HepG2 (cell line): ENCODE data around the gene BRAP. TPM values are rescaled to one million over a fixed set of nuclear protein-coding genes. Genes with fewer than 3 reads are reported as not detected.
A peak's percentile ranks its signal among the peaks of the same experiment; 100 is the strongest.
"Not testable (repeated sequence)": the region's sequence is repeated elsewhere in the genome, so short reads cannot be mapped to it uniquely, and the experiment has no call there.

ENCODE experiments used
- ATAC-seq: fragments of 200-7000 bp; cut with Tn5 transposase; 3 replicates; pipeline ENCODE4 v1.9.1; 2020; ENCODE audit warnings: mild to moderate bottlenecking, moderate library complexity
- BruUV-seq: library from RNA; stranded (reverse); fragments of 400-500 nt; replicated peaks from 2 replicates; lab custom pipeline; 2021; lab: Mats Ljungman, UMichigan
- CTCF ChIA-PET: fragments of 300-600 bp; formaldehyde crosslinking; extraction: SDS; loops from one replicate; lab custom pipeline; 2021; ENCODE audit warnings: low total read pairs, inconsistent platforms, low intra/inter-chr PET ratio; lab: Yijun Ruan, JAX
- POLR2A ChIA-PET: fragments of 350-600 bp; sonication (Branson Sonifier 250); formaldehyde crosslinking; loops from one replicate; lab custom pipeline; 2020; ENCODE audit warnings: antibody characterized with exemption, inconsistent platforms; lab: Yijun Ruan, JAX
- DNase-seq: peaks from one replicate; pipeline ENCODE4 v3.0.0-alpha.2; 2015; ENCODE audit warnings: low spot score
- FAIRE-seq: peaks from 3 replicates; lab custom pipeline; 2011; peaks lifted over from hg19 to GRCh38; lab: Jason Lieb, UNC
- H2AFZ ChIP-seq: one replicate; pipeline ENCODE4 v1.6.1; 2011; ENCODE audit warnings: low read length, inconsistent platforms
- H3K27ac ChIP-seq: fragments of 300-600 bp; 3 replicates; pipeline ENCODE4 v1.8.0; 2011; ENCODE audit warnings: mixed run types, mild to moderate bottlenecking, mixed read lengths, low read length, inconsistent platforms; ENCODE audit not compliant: insufficient read depth; ENCODE audit errors: extremely low read length
- H3K27me3 ChIP-seq, 2 experiments: fragments of 200-600 bp in 1 of 2; 2 replicates in 1 of 2; 3 replicates in 1 of 2; pipeline versions ENCODE4 v1.6.0 to v1.8.0; 2011; ENCODE audit warnings: low read length in 2 of 2, mild to moderate bottlenecking in 2 of 2, moderate library complexity in 2 of 2, inconsistent platforms in 1 of 2; ENCODE audit not compliant: insufficient read depth in 2 of 2, control insufficient read depth in 1 of 2
- H3K36me3 ChIP-seq, 2 experiments: fragments of 200-600 bp in 1 of 2; replicated peaks in 1 of 2; 2 replicates in 1 of 2; 3 replicates in 1 of 2; pipeline versions ENCODE4 v1.5.1 to v1.8.0; 2011; ENCODE audit warnings: low read length in 2 of 2, inconsistent platforms in 1 of 2; ENCODE audit not compliant: insufficient read depth in 2 of 2, control insufficient read depth in 1 of 2
- H3K4me1 ChIP-seq: 2 replicates; pipeline ENCODE4 v1.5.1; 2012; ENCODE audit warnings: low read length, inconsistent platforms; ENCODE audit not compliant: insufficient read depth
- H3K4me2 ChIP-seq: 2 replicates; pipeline ENCODE4 v1.6.0; 2011; ENCODE audit warnings: low read depth, low read length, inconsistent platforms
- H3K4me3 ChIP-seq, 3 experiments: fragments of 200-600 bp in 1 of 3; sonication (generic), shearing (Covaris generic) in 1 of 3; replicated peaks in 1 of 3; 2 replicates each; pipeline ENCODE4 v1.5.1; 2011 to 2016; ENCODE audit warnings: low read length in 3 of 3, inconsistent platforms in 2 of 3, low read depth in 2 of 3, mild to moderate bottlenecking in 2 of 3, control low read depth in 1 of 3, mixed read lengths in 1 of 3; ENCODE audit not compliant: insufficient read depth in 1 of 3
- H3K79me2 ChIP-seq: one replicate; pipeline ENCODE4 v1.6.1; 2011; ENCODE audit warnings: low read length, inconsistent platforms; ENCODE audit not compliant: insufficient read depth
- H3K9ac ChIP-seq: 2 replicates; pipeline ENCODE4 v1.6.0; 2011; ENCODE audit warnings: mild to moderate bottlenecking, low read depth, low read length, inconsistent platforms; ENCODE audit not compliant: insufficient read depth
- H3K9me3 ChIP-seq: 2 replicates; pipeline ENCODE4 v1.5.1; 2012; ENCODE audit warnings: mild to moderate bottlenecking, low read length
- H4K20me1 ChIP-seq: 2 replicates; pipeline ENCODE4 v1.6.0; 2011; ENCODE audit warnings: inconsistent platforms, mild to moderate bottlenecking, low read length, moderate library complexity; ENCODE audit not compliant: insufficient read depth
- KLF12 ChIP-seq: sonication (generic); formaldehyde crosslinking; IDR thresholded peaks from 2 replicates; pipeline ENCODE4 v1.4.0; 2020; ENCODE audit warnings: missing genetic modification reagents, borderline replicate concordance
- STAG1 ChIP-seq: sonication (generic); formaldehyde crosslinking; IDR thresholded peaks from 2 replicates; pipeline ENCODE4 v1.4.0; 2020; ENCODE audit warnings: missing genetic modification reagents
- YEATS2 ChIP-seq: sonication (generic); formaldehyde crosslinking; IDR thresholded peaks from 2 replicates; pipeline ENCODE4 v1.4.0; 2020; ENCODE audit warnings: missing genetic modification reagents, borderline replicate concordance
- ZNF10 ChIP-seq: sonication (generic); formaldehyde crosslinking; IDR thresholded peaks from 2 replicates; pipeline ENCODE4 v1.4.0; 2020; ENCODE audit warnings: mild to moderate bottlenecking, low read depth, missing genetic modification reagents, borderline replicate concordance
- ZNF263 ChIP-seq: sonication (generic); formaldehyde crosslinking; IDR thresholded peaks from 2 replicates; pipeline ENCODE4 v1.4.0; 2020; ENCODE audit warnings: missing genetic modification reagents
- ZNF383 ChIP-seq: sonication (generic); formaldehyde crosslinking; IDR thresholded peaks from 2 replicates; pipeline ENCODE4 v1.4.0; 2020; ENCODE audit warnings: missing genetic modification reagents, mild to moderate bottlenecking, borderline replicate concordance
- WGBS: methylation state at CpG from one replicate; pipeline ENCODE4 v1.1.6; 2017; ENCODE audit warnings: low lambda C conversion rate; 5-methylcytosine and 5-hydroxymethylcytosine counted together
- in situ Hi-C: cut with HindIII; loops from 2 replicates; pipeline ENCODE4 v1.10.0; 2017; ENCODE audit warnings: low pct_unique_long_range_greater_than_20kb; ENCODE audit not compliant: extremely low pct_ligation_motif_present
- intact Hi-C: fragments of 100-400 bp; cut with micrococcal nuclease; formaldehyde crosslinking; loops from one replicate; pipeline ENCODE4 v1.10.0; 2022; ENCODE audit not compliant: unreplicated experiment
- polyA plus RNA-seq, 8 experiments: library from polyadenylated mRNA; depleted of rRNA in 3 of 8; stranded (reverse) in 7 of 8; unstranded in 1 of 8; fragments of >200 nt; fragmentation: Illumina TruSeq in 4 of 8; extraction: Trizol in 4 of 8; gene quantifications; 2 replicates each; pipeline versions ENCODE4 v1.2.1 to v1.2.3, GENCODE V29; 2011 to 2016; ENCODE audit warnings: low read depth in 4 of 8, missing spikeins in 1 of 8, mixed read lengths in 1 of 8; ENCODE audit not compliant: insufficient read depth in 1 of 8
- total RNA-seq, 5 experiments: library from RNA; depleted of rRNA; stranded (reverse); fragments of >200 nt; fragmentation: Illumina TruSeq; extraction: Trizol; gene quantifications; 2 replicates each; pipeline ENCODE4 v1.2.3, GENCODE V29; 2016; ENCODE audit warnings: low read depth in 1 of 5
- TF ChIP-seq, protein P1 (sequence below): sonication (generic); formaldehyde crosslinking; IDR thresholded peaks from 2 replicates; pipeline ENCODE4 v1.5.0; 2020; ENCODE audit warnings: missing genetic modification reagents, mild to moderate bottlenecking, borderline replicate concordance
- TF ChIP-seq, protein P2 (sequence below): IDR thresholded peaks from 2 replicates; pipeline ENCODE4 v1.6.1; 2016; ENCODE audit warnings: missing compliant biosample characterization, missing genetic modification reagents, borderline replicate concordance
- TF ChIP-seq, protein P3 (sequence below): sonication (generic); formaldehyde crosslinking; IDR thresholded peaks from 2 replicates; pipeline ENCODE4 v1.4.0; 2020; ENCODE audit warnings: low read depth, mild to moderate bottlenecking, missing genetic modification reagents
- TF ChIP-seq, protein P4 (sequence below): sonication (generic); formaldehyde crosslinking; IDR thresholded peaks from 2 replicates; pipeline ENCODE4 v1.5.0; 2020; ENCODE audit warnings: mild to moderate bottlenecking, missing genetic modification reagents, borderline replicate concordance
- TF ChIP-seq, protein P5 (sequence below): IDR thresholded peaks from 2 replicates; pipeline ENCODE4 v1.6.1; 2016; ENCODE audit warnings: low read depth, control low read depth

BRAP gene
- total and polyA plus RNA-seq, 2 of the 13 experiments (the other 11 are each of a cell fraction or from before 2014, with no cell fraction given), result 8.1 to 15.4 TPM

DNA sequence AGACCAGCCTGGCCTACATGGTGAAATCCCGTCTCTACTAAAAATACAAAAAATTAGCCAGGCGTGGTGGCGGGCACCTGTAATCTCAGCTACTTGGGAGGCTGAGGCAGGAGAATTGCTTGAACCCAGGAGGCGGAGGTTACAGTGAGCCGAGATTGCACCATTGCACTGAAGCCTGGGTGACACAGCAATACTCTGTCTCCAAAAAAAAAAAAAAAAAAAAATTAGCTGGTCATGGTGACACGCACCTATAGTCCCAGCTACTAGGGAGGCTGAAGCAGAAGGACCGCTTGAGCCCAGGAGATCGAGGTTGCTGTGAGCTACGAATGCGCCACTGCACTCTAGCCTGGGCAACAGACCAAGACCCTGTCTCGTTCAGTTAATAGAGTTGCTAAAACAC, 82.9 kb downstream of the BRAP start:
- H3K4me2 ChIP-seq, intact Hi-C loops, H3K4me3 ChIP-seq, H4K20me1 ChIP-seq, ATAC-seq, H3K79me2 ChIP-seq, H3K27me3 ChIP-seq, H2AFZ ChIP-seq, BruUV-seq, POLR2A ChIA-PET, H3K9me3 ChIP-seq, H3K27ac ChIP-seq, CTCF ChIA-PET, H3K36me3 ChIP-seq, FAIRE-seq, DNase-seq, in situ Hi-C loops, H3K9ac ChIP-seq: not testable (repeated sequence)
- WGBS, result 98% methylated on average over 11 of the region's 11 CpGs
- peaks cover 15% of the 10 kb centered on the region for H3K4me1 ChIP-seq

DNA sequence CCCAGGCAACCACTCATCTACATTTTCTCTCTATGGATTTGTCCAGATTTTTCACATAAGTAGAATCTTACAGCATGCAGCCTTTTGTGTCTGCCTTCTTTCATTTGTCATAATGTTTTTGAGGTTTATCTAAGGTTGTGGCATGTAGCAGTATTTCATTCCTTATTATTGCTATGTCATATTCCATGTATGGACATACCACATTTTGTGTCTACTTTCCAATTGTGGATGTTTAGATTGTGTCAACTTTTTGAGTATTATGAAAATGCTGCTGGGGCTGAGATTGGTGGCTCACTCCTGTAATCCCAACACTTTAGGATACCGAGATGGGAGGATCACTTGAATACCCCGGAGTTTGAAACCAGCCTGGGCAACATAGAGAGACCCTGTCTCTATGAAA, 83.4 kb downstream of the BRAP start:
- Histone ChIP-seq H4K20me1 (peaks cover 6% of the 10 kb centered on the region), H3K4me3 (no peak overlapping the region), H3K4me2 (no peak overlapping the region), H3K9ac (no peak overlapping the region), H2AFZ (no peak overlapping the region), H3K27me3 (no peaks in the 10 kb centered on the region; a peak in 1 of 5 replicates), H3K36me3 (no peaks in the 10 kb centered on the region), H3K4me1 (peaks cover 15% of the 10 kb centered on the region), H3K9me3 (no peaks in the 10 kb centered on the region), H3K79me2 (peaks cover 11% of the 10 kb centered on the region), H3K27ac (peak overlapping the region; percentile 0)
- intact Hi-C loops (no loop called here), in situ Hi-C loops (no loop called here)
- ATAC-seq (no peak), FAIRE-seq (no peak), DNase-seq (no peak)
- CTCF ChIA-PET, result no interaction called here
- POLR2A ChIA-PET, result no interaction called here
- 98% methylated on average over 2 of the region's 2 CpGs for WGBS
- no TSS peak for BruUV-seq
- TF ChIP-seq KLF12 (CRISPR knock-in tag) (no peak), ZNF383 (CRISPR knock-in tag) (no peak), ZNF10 (no peak), ZNF263 (CRISPR knock-in tag) (no peak), STAG1 (CRISPR knock-in tag) (no peak), YEATS2 (CRISPR knock-in tag) (no peak)
- TF ChIP-seq, protein P1, sequence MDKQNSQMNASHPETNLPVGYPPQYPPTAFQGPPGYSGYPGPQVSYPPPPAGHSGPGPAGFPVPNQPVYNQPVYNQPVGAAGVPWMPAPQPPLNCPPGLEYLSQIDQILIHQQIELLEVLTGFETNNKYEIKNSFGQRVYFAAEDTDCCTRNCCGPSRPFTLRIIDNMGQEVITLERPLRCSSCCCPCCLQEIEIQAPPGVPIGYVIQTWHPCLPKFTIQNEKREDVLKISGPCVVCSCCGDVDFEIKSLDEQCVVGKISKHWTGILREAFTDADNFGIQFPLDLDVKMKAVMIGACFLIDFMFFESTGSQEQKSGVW (CRISPR knock-in tag), result no peak
- TF ChIP-seq, protein P2, sequence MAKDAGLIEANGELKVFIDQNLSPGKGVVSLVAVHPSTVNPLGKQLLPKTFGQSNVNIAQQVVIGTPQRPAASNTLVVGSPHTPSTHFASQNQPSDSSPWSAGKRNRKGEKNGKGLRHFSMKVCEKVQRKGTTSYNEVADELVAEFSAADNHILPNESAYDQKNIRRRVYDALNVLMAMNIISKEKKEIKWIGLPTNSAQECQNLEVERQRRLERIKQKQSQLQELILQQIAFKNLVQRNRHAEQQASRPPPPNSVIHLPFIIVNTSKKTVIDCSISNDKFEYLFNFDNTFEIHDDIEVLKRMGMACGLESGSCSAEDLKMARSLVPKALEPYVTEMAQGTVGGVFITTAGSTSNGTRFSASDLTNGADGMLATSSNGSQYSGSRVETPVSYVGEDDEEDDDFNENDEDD (CRISPR knock-in tag), result no peak
- TF ChIP-seq, protein P3, sequence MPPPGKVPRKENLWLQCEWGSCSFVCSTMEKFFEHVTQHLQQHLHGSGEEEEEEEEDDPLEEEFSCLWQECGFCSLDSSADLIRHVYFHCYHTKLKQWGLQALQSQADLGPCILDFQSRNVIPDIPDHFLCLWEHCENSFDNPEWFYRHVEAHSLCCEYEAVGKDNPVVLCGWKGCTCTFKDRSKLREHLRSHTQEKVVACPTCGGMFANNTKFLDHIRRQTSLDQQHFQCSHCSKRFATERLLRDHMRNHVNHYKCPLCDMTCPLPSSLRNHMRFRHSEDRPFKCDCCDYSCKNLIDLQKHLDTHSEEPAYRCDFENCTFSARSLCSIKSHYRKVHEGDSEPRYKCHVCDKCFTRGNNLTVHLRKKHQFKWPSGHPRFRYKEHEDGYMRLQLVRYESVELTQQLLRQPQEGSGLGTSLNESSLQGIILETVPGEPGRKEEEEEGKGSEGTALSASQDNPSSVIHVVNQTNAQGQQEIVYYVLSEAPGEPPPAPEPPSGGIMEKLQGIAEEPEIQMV (CRISPR knock-in tag), result no peak
- TF ChIP-seq, protein P4, sequence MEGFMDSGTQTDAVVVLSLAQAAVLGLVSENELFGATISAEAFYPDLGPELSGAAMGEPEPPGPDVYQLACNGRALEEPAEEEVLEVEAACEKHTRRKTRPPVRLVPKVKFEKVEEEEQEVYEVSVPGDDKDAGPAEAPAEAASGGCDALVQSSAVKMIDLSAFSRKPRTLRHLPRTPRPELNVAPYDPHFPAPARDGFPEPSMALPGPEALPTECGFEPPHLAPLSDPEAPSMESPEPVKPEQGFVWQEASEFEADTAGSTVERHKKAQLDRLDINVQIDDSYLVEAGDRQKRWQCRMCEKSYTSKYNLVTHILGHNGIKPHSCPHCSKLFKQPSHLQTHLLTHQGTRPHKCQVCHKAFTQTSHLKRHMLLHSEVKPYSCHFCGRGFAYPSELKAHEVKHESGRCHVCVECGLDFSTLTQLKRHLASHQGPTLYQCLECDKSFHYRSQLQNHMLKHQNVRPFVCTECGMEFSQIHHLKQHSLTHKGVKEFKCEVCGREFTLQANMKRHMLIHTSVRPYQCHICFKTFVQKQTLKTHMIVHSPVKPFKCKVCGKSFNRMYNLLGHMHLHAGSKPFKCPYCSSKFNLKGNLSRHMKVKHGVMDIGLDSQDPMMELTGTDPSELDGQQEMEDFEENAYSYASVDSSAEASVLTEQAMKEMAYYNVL (CRISPR knock-in tag), result no peak
- TF ChIP-seq, protein P5, sequence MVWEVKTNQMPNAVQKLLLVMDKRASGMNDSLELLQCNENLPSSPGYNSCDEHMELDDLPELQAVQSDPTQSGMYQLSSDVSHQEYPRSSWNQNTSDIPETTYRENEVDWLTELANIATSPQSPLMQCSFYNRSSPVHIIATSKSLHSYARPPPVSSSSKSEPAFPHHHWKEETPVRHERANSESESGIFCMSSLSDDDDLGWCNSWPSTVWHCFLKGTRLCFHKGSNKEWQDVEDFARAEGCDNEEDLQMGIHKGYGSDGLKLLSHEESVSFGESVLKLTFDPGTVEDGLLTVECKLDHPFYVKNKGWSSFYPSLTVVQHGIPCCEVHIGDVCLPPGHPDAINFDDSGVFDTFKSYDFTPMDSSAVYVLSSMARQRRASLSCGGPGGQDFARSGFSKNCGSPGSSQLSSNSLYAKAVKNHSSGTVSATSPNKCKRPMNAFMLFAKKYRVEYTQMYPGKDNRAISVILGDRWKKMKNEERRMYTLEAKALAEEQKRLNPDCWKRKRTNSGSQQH (CRISPR knock-in tag), result no peak
